NCI-H1417 treated with DMSO at 0.1 percent for 48 hours (cell line): ENCODE results near the gene BASP1.
"Not testable (repeated sequence)": the region's sequence is repeated elsewhere in the genome, so short reads cannot be mapped to it uniquely, and the experiment has no call there.

Experiments used
- DNase-seq: peaks from one replicate; lab custom pipeline; 2025; lab: John Stamatoyannopoulos, UW

The BASP1 gene

DNA sequence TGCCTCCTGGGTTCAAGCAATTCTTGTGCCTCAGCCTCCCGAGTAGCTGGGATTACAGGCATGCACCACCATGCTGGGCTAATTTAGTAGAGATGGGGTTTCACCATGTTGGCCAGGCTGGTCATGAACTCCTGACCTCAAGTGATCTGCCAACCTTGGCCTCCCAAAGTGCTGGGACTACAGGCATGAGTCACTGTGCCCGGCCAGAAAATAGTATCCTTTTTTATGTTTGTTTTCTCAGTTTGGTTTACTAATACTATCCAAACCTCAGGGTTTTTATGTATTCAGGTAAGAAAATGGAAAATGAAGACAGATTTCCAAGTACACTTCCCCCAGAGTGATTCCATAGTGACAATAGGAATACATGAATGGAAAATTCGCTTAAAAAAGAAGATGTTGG is 101.7 kb downstream of the BASP1 start:
- DNase-seq, result not testable (repeated sequence)

DNA sequence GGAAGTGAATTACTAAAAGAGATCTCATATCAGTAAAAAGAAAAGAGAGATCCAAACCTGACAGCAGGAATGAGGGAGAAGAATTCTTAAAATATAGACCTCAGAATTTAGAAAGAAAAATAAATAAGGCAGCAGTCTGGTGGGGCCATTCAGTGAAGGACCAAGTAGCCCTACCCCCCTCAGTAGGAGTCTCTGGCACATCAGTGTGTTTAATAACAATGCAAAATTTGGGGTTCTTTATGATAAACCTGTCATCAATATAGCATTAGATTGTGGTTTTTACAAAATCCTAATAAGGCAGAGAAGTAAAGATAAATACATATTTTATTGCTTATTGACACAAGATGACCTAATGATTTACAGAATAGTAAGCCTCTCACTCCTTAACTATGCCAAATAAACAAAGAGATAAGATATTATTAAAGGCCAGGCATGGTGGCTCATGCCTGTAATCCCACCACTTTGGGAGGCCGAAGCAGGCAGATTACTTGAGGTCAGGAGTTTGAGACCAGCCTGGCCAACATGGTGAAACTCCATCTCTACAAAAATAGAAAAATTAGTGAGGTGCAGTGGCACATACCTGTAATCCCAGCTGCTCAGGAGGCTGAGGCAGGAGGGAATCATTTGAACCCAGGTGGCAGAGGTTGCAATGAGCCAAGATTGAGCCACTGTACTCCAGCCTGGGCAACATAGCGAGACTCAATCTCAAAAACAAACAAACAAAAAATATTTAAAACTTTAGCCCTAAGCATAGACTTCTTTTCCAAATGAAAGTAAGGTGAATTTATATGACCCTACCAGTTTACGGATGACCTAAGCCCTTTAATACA is 108.6 kb downstream of the BASP1 start:
- no peak for DNase-seq
